GM19240 (cell line): ENCODE results near the gene QARS1.

Experiments
- DNase-seq: peaks from one replicate; pipeline ENCODE4 v3.0.0; 2011; ENCODE audit warnings: low spot score; ENCODE audit not compliant: insufficient read length

QARS1 gene

GRCh38 chr3:49054344-49054862 lies 50.2 kb downstream of the QARS1 start:
- no peak for DNase-seq

DNA sequence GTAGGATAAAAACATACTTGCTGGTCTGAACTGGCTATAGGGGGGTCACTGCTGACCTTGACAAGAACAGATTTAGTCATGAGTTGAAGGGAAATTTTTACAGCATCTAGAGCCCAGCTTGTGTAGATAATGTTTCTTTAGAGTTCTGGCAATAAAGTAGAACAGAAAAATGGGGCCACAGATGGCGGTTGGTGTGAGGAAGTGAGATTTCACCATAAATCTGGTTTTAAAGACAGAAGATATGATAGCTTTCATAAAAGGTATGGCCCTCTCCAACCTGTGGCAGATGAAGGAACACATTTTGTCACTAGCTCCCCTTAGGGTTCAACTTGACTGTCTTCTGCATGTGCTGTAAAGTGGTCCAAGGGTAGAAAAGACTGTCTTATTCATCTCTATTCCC lies 51.0 kb downstream of the QARS1 start:
- DNase-seq, result no peak
